Mesenteric fat pad (tissue), 1 donor: ENCODE data around the gene COL25A1. TPM values are rescaled to one million over a fixed set of nuclear protein-coding genes. Genes with fewer than 3 reads are reported as not detected.
"Not testable (repeated sequence)": the region's sequence is repeated elsewhere in the genome, so short reads cannot be mapped to it uniquely, and the experiment has no call there.

Experiments used
- DNase-seq: peaks from one replicate; pipeline ENCODE4 v3.0.0-alpha.2; 2020; ENCODE audit warnings: low spot score
- total RNA-seq: library from RNA; stranded (reverse); fragmentation: NEBNext Ultra II Directional; extraction: Animal tissue kit (Norgen Biotek cat#: 25700); gene quantifications from one replicate; pipeline ENCODE4 v1.2.1, GENCODE V29; 2021
- donor health status: DM: yes; HTN: yes; CAD: no.

COL25A1 gene
- total RNA-seq, 1 donor from 2014 or later, result 6.6 TPM

GRCh38 chr4:109020861-109021260 is 281.6 kb downstream of the COL25A1 start:
- no peak for DNase-seq

GRCh38 chr4:109016200-109016599 is 286.3 kb downstream of the COL25A1 start:
- no peak for DNase-seq

GRCh38 chr4:109015413-109015810 is 287.0 kb downstream of the COL25A1 start:
- DNase-seq, result no peak

GRCh38 chr4:109014593-109015412 is 287.7 kb downstream of the COL25A1 start:
- no peak for DNase-seq

- no peak for DNase-seq
Measured at GRCh38 chr4:109012286-109012880, 290.1 kb downstream of the COL25A1 start.

GRCh38 chr4:109011241-109012026 is 291.0 kb downstream of the COL25A1 start:
- DNase-seq, result no peak

GRCh38 chr4:109010521-109010920 is 291.9 kb downstream of the COL25A1 start:
- DNase-seq, result no peak

- DNase-seq, result no peak
Measured at GRCh38 chr4:109009909-109010308, 292.5 kb downstream of the COL25A1 start.

GRCh38 chr4:109007976-109008375 is 294.5 kb downstream of the COL25A1 start:
- no peak for DNase-seq

- DNase-seq, result no peak
Measured at GRCh38 chr4:109005523-109005922, 296.9 kb downstream of the COL25A1 start.

- no peak for DNase-seq
Measured at GRCh38 chr4:109004418-109004817, 298.0 kb downstream of the COL25A1 start.

GRCh38 chr4:109003964-109004363 is 298.5 kb downstream of the COL25A1 start:
- DNase-seq, result no peak

GRCh38 chr4:108991551-108992328 is 310.7 kb downstream of the COL25A1 start:
- no peak for DNase-seq

GRCh38 chr4:108988464-108989195 is 313.8 kb downstream of the COL25A1 start:
- no peak for DNase-seq

- not testable (repeated sequence) for DNase-seq
Measured at GRCh38 chr4:108984495-108984894, 318.0 kb downstream of the COL25A1 start.

GRCh38 chr4:108982402-108983185 is 319.9 kb downstream of the COL25A1 start:
- DNase-seq, result no peak

GRCh38 chr4:108980455-108981239 is 321.8 kb downstream of the COL25A1 start:
- DNase-seq, result no peak

GRCh38 chr4:108979759-108980158 is 322.7 kb downstream of the COL25A1 start:
- no peak for DNase-seq

GRCh38 chr4:108978066-108978465 is 324.4 kb downstream of the COL25A1 start:
- DNase-seq, result no peak
